HG02588 (cell line): ENCODE results near the gene ASZ1.
A peak's percentile ranks its signal among the peaks of the same experiment; 100 is the strongest.

Source experiments
- ATAC-seq: cut with Tn5 transposase; IDR thresholded peaks from one replicate; pipeline ENCODE4 v1.9.1; 2021; ENCODE audit warnings: mild to moderate bottlenecking, moderate library complexity; ENCODE audit not compliant: unreplicated experiment

The ASZ1 gene

GRCh38 chr7:117403737-117404136 lies 23.6 kb downstream of the ASZ1 start:
- ATAC-seq: no peak

DNA sequence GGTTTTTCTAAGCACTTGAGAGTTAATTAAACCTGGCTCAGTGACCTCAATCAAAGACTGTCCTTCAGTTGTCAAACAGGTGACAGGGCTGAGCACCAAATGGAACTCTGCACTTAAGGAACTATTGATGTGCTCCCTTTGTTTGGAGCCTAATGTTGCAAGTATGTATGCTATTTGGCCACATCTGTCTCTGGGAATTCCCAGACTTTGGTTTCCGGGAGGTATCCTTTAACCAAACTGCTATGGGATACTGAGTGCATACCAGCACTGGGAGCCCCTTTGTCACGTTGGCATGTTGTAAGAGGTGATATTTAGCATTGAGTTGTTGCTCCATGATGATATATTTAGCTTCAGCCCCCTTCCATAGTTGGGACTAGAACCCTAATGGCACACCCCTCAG lies 25.2 kb downstream of the ASZ1 start:
- no peak for ATAC-seq

- ATAC-seq: no peak
Observed at GRCh38 chr7:117401293-117402002, 25.8 kb downstream of the ASZ1 start.

DNA sequence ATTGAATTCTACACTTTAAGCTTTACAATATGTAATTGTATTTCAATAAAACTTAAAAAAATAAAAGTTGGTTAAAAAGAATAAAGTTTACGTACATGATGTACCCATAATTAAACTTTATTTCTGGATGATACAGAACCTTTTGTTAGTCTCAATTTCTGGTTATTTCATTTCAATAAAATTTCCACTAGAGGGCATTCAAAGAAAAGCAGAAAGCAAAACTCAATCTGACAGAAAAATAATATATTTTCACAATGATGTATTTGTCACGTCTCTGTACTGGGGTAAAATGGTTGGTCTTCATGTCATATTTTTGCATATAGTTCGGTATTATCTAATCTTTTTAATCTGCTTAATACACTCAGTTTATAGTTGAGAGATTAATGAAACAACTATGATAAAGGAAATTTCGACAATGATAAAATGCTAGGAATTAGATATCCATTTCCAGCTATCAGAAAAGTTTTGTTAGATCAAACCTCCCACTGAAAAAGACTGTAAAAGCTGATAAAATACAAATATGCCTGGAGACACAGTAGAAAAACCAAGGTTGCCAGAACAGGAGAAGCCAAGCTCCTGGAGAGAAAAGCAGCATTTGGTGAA lies 27.4 kb downstream of the ASZ1 start:
- ATAC-seq: no peak

- ATAC-seq: no peak
Observed at GRCh38 chr7:117395743-117396142, 31.6 kb downstream of the ASZ1 start.

DNA sequence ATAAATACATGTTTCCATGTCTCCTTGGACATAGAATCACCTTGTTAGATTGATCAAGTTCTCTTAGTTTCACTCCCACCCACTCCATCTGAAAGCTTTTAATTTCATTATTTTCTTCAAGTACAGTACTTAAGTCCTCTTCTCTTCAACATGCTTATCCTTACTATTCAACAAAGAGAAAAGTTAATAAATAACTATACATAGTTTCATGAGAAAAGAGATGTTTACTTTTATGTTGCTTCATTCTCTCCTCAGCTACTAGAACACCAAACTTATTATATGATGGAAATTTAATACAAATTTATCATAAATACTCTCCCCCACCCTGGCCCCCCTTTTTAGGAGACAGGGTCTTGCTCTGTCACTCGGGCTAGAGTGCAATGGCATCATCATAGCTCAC lies 33.5 kb downstream of the ASZ1 start:
- ATAC-seq: no peak

DNA sequence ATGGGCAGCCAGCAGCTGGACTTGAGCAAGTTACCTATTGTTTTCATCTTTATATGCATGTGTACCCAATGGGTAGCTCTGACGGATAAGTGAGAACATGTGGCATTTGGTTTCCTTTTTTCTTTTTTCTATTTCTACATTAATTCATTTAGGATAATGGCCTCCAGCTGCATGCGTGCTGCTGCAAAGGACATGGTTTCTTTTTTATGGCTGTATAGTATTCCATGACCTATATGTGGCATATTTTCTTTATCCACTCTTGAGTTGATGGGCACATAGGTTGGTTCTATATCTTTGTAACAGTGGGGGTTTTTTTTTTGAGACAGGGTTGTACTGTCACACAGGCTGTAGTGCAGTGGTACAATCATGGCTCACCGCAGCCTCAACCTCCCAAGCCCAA lies 37.4 kb downstream of the ASZ1 start:
- ATAC-seq: no peak

- ATAC-seq: no peak
Observed at GRCh38 chr7:117386110-117386706, 41.1 kb downstream of the ASZ1 start.

- peak; percentile 64 for ATAC-seq
Observed at GRCh38 chr7:117385363-117386109, 41.8 kb downstream of the ASZ1 start.

DNA sequence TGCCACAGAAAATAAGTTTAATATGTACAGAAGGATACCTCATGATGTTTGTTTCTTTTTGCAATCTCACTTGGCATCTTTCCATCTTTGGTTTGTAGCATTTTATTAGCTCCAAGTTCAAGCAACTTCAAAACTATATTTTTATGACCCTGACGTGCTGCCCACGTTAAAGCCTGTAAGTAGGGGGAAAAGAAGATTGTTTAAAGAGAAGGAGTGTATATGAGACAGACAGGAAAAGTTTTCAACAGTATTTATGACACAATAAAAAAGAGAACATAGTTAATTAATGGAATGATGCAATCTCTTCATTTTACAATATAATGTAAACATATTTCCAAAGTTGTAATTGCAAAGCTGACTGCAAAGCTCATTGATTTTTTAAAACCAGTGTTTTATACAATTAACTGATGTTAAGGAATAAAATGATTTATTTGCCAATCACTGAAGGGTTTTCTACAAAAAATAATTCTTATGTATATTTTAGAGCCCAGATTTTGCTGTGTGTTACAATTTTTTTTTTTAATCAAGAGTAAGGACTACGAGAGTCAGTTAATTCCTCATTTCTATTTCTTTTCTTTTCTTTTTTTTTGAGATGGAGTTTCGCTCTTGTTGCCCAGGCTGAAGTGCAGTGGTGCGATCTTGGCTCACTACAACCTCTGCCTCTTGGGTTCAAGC lies 42.5 kb downstream of the ASZ1 start:
- ATAC-seq: no peak

- ATAC-seq: no peak
Observed at GRCh38 chr7:117383483-117384189, 43.7 kb downstream of the ASZ1 start.

- ATAC-seq: no peak
Observed at GRCh38 chr7:117383046-117383445, 44.2 kb downstream of the ASZ1 start.

DNA sequence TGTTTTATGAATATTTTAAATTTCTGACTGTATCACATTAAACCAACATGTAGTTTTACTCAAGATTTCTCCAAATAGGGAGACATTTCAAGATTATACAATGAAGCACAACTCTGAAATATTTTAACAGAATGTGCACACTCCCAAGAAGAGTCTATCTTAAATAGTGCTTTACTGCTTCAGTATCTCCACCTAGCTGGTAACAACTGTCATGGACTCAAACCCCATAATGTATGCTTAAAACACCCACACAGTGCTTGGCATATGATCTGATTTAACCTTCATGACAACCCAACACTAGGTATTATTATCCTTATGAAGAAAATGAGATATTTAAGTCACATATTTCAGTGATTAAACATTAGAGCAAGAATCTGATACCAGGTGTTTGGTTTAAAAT lies 45.9 kb downstream of the ASZ1 start:
- ATAC-seq: no peak

GRCh38 chr7:117375380-117375779 lies 51.9 kb downstream of the ASZ1 start:
- no peak for ATAC-seq

- ATAC-seq: no peak
Observed at GRCh38 chr7:117372073-117372472, 55.2 kb downstream of the ASZ1 start.

- ATAC-seq: no peak
Observed at GRCh38 chr7:117364339-117365080, 62.8 kb downstream of the ASZ1 start.

GRCh38 chr7:117362294-117362888 lies 64.9 kb downstream of the ASZ1 start:
- no peak for ATAC-seq

DNA sequence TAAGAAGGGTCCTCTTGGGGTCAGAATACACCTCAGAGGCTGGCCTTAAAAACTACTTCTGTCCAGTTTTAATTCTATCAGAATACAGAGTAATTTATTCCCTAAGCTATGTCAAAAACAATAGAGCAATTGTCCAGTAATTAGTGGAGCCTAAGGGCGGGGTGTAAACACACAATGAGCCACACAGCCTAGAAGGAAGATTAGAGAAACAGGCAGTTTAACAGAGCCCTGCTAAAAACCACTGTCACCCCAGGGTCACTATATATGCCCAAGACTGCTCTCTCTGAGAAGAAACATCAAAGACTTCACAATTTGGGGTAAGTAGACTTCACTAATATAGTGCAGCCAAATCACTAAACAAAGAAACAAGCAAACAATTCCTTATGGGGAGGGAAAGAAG lies 77.3 kb downstream of the ASZ1 start:
- no peak for ATAC-seq

GRCh38 chr7:117349570-117349969 lies 77.7 kb downstream of the ASZ1 start:
- ATAC-seq: no peak
